Peyer's patch (tissue), 4 donors: ENCODE data around the gene CLSTN1. TPM values are rescaled to one million over a fixed set of nuclear protein-coding genes. Genes with fewer than 3 reads are reported as not detected.

Experiments
- DNase-seq, 3 donors: peaks; one replicate each; pipeline ENCODE4 v3.0.0-alpha.2; 2017 to 2019
- H3K27ac ChIP-seq, 4 donors: fragments of 200-600 bp; sonication (generic); one replicate each; pipeline ENCODE4 v1.5.1; 2016 to 2019
- H3K27me3 ChIP-seq, 2 donors: fragments of 200-600 bp; sonication (generic); one replicate each; pipeline ENCODE4 v1.5.1; 2019
- H3K36me3 ChIP-seq, 3 donors: fragments of 200-600 bp; sonication (generic); one replicate each; pipeline ENCODE4 v1.5.1; 2016 to 2019
- H3K4me1 ChIP-seq, 4 donors: fragments of 200-600 bp; sonication (generic); one replicate each; pipeline ENCODE4 v1.5.1; 2016 to 2019
- H3K4me3 ChIP-seq, 4 donors: fragments of 200-600 bp; sonication (generic); 1 replicate in 3 of 4; 2 replicates in 1 of 4; pipeline ENCODE4 v1.5.1; 2016 to 2019; ENCODE audit warnings: mild to moderate bottlenecking in 1 of 4
- H3K9me3 ChIP-seq, 4 donors: fragments of 200-600 bp; sonication (generic); one replicate each; pipeline ENCODE4 v1.5.1; 2016 to 2019; ENCODE audit warnings: mild to moderate bottlenecking in 1 of 4
- POLR2A ChIP-seq, 2 donors: fragments of 450-650 bp; IDR thresholded peaks; one replicate each; pipeline ENCODE4 v1.5.1; 2017; ENCODE audit warnings: antibody characterized with exemption in 2 of 2, mild to moderate bottlenecking in 2 of 2, moderate library complexity in 2 of 2
- total RNA-seq, 4 donors: library from RNA; depleted of rRNA; stranded (reverse); fragments of >200 nt; gene quantifications; one replicate each; pipeline ENCODE4 v1.1.0, GENCODE V29; 2016
- TF ChIP-seq, protein P1 (sequence below), 6 experiments: fragments of 450-650 bp in 4 of 6; fragments of 200-600 bp in 2 of 6; sonication (generic) in 1 of 6; IDR thresholded peaks; one replicate each; pipeline ENCODE4 v1.5.1; 2017 to 2019; ENCODE audit warnings: antibody characterized with exemption in 6 of 6, mild to moderate bottlenecking in 3 of 6, moderate library complexity in 1 of 6

The CLSTN1 gene
- total RNA-seq, 4 donors from 2014 or later: 47.9 to 107 (median 103) TPM

DNA sequence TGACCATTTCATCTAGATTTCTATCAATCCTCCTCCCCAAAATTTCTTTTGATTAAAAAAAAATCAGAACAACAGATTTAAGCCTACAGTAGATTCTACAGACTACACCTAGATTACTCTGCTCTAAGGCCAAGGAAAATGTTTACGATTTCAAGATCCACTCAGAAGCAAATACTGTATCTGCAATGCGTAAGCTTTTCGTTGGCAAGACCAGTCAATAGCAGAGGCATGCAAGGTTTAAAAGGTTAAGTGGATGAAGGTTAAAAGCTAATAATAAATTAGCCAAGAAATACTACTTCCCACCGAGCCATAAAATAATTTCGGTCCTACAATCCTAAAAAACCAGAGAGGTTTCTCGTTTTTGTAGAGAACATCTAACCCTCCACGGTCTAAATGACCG, 1.3 kb downstream of the CLSTN1 start:
- peaks cover 0 to 50% (median 9%) of the 10 kb centered on the region in 4 donors for H3K4me1 ChIP-seq
- peak overlapping the region; percentile 79 to 98 (median 91) for H3K27ac ChIP-seq
- H3K4me3 ChIP-seq: peak overlapping the region; percentile 84 to 97 (median 94)
- no peak for DNase-seq
- no peak for TF ChIP-seq POLR2A (IDR thresholded peaks at IDR 0.05)
- TF ChIP-seq, protein P1, sequence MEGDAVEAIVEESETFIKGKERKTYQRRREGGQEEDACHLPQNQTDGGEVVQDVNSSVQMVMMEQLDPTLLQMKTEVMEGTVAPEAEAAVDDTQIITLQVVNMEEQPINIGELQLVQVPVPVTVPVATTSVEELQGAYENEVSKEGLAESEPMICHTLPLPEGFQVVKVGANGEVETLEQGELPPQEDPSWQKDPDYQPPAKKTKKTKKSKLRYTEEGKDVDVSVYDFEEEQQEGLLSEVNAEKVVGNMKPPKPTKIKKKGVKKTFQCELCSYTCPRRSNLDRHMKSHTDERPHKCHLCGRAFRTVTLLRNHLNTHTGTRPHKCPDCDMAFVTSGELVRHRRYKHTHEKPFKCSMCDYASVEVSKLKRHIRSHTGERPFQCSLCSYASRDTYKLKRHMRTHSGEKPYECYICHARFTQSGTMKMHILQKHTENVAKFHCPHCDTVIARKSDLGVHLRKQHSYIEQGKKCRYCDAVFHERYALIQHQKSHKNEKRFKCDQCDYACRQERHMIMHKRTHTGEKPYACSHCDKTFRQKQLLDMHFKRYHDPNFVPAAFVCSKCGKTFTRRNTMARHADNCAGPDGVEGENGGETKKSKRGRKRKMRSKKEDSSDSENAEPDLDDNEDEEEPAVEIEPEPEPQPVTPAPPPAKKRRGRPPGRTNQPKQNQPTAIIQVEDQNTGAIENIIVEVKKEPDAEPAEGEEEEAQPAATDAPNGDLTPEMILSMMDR (IDR thresholded peaks at IDR 0.05): no peak
- H3K36me3 ChIP-seq: no peaks in the 10 kb centered on the region
- H3K27me3 ChIP-seq: no peaks in the 10 kb centered on the region
- H3K9me3 ChIP-seq: no peaks in the 10 kb centered on the region

DNA sequence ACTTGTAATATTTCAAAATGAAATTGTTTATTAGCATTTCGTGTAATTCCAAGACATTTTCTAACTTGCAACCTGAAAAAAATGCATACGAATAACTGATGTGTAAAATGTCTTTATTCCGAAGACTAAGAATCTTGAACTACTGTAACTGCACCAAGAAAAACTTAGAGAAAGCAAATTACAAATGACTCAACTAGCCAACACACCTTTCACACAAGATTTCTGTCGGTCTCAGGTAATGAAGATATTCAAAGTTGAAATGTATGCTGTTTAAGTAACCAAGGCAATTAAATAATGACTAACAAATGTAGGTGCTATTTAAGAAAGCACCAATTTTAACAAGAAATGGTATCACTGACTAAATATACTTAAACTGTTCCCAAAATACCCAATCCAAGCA, 2.1 kb downstream of the CLSTN1 start:
- Histone ChIP-seq H3K36me3 (no peaks in the 10 kb centered on the region), H3K4me1 (peaks cover 0 to 50% (median 9%) of the 10 kb centered on the region in 4 donors), H3K4me3 (peak overlapping the region in 2 of 4 donors; percentile 97), H3K9me3 (no peaks in the 10 kb centered on the region), H3K27ac (no peak overlapping the region), H3K27me3 (no peaks in the 10 kb centered on the region)
- no peak for TF ChIP-seq POLR2A (IDR thresholded peaks at IDR 0.05)
- TF ChIP-seq, protein P1 (IDR thresholded peaks at IDR 0.05): no peak
- no peak for DNase-seq

DNA sequence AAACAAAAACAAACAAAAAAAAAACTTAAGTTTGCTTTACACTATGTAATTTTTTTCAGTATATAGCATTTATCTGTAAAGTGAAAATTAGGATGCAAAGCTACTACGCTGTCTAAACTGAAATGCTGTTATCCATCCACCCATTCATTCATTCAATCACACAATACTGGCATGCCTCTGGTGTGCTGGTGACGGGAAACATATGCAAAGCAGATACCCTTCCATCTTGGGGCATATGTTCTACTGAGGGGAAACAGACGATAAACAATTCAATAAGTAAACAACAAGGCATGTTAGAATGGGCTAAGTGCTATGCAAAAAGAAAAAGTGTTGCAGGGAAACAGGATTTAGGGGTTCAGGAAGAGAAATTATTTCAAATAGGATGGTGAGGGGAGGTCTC, 3.2 kb downstream of the CLSTN1 start:
- H3K4me1 ChIP-seq: peaks cover 0 to 42% (median 7%) of the 10 kb centered on the region in 4 donors
- TF ChIP-seq POLR2A (IDR thresholded peaks at IDR 0.05): no peak
- TF ChIP-seq, protein P1 (IDR thresholded peaks at IDR 0.05): no peak

DNA sequence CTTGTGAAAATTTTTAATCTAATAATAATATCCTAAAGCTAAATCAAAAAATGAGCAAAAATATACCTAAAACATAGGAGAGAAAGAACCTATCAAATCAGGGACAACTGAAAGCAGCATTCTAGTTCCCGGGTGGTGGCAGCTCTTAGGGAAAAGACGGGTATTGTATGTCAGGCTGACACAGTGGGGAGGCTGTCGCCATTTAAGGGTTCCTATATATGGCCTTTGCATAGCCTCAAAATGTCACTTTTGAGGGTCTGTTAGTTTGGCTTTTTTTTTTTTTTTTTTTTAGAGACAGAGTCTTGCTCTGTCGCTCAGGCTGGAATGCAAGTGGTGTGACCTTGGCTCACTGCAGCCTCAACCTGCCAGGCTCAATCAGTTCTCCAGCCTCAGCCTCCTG, 6.0 kb downstream of the CLSTN1 start:
- H3K4me3 ChIP-seq: no peak overlapping the region
- H3K27ac ChIP-seq: no peak overlapping the region
- H3K27me3 ChIP-seq: no peaks in the 10 kb centered on the region
- H3K4me1 ChIP-seq: peaks cover 0 to 35% (median 2%) of the 10 kb centered on the region in 4 donors
- TF ChIP-seq POLR2A (IDR thresholded peaks at IDR 0.05): no peak
- TF ChIP-seq, protein P1 (IDR thresholded peaks at IDR 0.05): no peak
- H3K9me3 ChIP-seq: no peaks in the 10 kb centered on the region
- DNase-seq: no peak
- no peaks in the 10 kb centered on the region for H3K36me3 ChIP-seq

More for the DNA sequence above, 3.2 kb downstream of the CLSTN1 start:
- Histone ChIP-seq H3K36me3 (no peaks in the 10 kb centered on the region), H3K27ac (no peak overlapping the region), H3K4me3 (no peak overlapping the region), H3K27me3 (no peaks in the 10 kb centered on the region), H3K9me3 (no peaks in the 10 kb centered on the region)
- DNase-seq: no peak

DNA sequence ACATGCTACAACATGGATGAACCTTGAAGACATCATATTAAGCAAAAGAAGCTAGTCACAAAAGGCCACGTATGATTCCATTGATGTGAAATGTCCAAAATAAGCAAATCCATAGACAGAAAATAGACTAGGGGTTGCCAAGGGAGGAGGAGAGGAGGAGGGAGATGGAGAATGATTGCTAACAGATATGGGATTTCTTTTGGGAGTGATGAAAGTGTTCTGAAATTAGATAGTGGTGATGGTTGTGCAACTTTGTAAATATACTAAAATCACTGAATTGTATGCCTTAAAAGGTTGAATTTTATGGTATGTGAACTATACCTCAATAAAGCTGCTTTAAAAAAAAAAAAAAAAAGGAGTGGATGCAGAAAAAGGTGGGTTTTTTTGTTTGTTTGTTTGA, 7.6 kb downstream of the CLSTN1 start:
- TF ChIP-seq, protein P1 (IDR thresholded peaks at IDR 0.05): no peak
- no peak for TF ChIP-seq POLR2A (IDR thresholded peaks at IDR 0.05)
- no peaks in the 10 kb centered on the region for H3K36me3 ChIP-seq
- H3K4me3 ChIP-seq: no peak overlapping the region
- H3K4me1 ChIP-seq: peaks cover 0 to 29% (median 0%) of the 10 kb centered on the region in 4 donors
- no peak overlapping the region for H3K27ac ChIP-seq
- DNase-seq: no peak
- no peaks in the 10 kb centered on the region for H3K9me3 ChIP-seq
- H3K27me3 ChIP-seq: no peaks in the 10 kb centered on the region

DNA sequence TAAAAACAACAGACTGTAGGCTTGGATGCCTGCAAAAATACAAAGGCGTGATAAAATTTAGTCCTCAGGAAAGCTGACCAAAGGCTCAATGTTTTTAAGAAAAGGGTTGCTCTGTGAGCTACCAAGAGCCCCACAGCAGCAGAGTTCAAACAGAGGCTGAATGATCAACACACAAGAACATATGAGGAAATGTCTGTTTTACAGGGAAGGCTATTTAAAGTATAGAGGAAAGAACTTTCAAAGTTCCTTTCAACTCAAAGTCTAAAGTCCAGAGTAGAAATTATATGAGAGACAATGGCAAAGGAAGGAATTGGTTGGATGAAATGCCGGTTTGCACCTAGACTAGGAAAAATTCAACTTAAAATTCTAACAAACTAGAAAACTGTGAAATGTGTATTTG, 8.6 kb downstream of the CLSTN1 start:
- no peaks in the 10 kb centered on the region for H3K36me3 ChIP-seq
- no peak overlapping the region for H3K4me3 ChIP-seq
- no peaks in the 10 kb centered on the region for H3K27me3 ChIP-seq
- DNase-seq: no peak
- H3K27ac ChIP-seq: peak overlapping the region in 3 of 4 donors; percentile 11 to 82 (median 72)
- no peak for TF ChIP-seq POLR2A (IDR thresholded peaks at IDR 0.05)
- TF ChIP-seq, protein P1 (IDR thresholded peaks at IDR 0.05): no peak
- peaks cover 0 to 21% (median 0%) of the 10 kb centered on the region in 4 donors for H3K4me1 ChIP-seq
- no peaks in the 10 kb centered on the region for H3K9me3 ChIP-seq
